Motor neuron (in vitro differentiated cells): ENCODE results near the gene PTBP3. TPM values are rescaled to one million over a fixed set of nuclear protein-coding genes. Genes with fewer than 3 reads are reported as not detected.
A peak's percentile ranks its signal among the peaks of the same experiment; 100 is the strongest.
"Not testable (repeated sequence)": the region's sequence is repeated elsewhere in the genome, so short reads cannot be mapped to it uniquely, and the experiment has no call there.

Experiments used
- ATAC-seq, 8 experiments: fragments of 200-7000 bp; cut with Tn5 transposase; replicated peaks in 6 of 8; 2 replicates each; pipeline ENCODE4 v1.8.0; 2021; ENCODE audit warnings: mild to moderate bottlenecking in 8 of 8, moderate library complexity in 8 of 8
- H3K27ac ChIP-seq, 2 donors: fragments of 250-450 bp; sonication (Bioruptor Pico); 2 replicates each; pipeline ENCODE4 v1.9.0; 2021; ENCODE audit warnings: antibody characterized with exemption in 2 of 2, mild to moderate bottlenecking in 2 of 2, moderate library complexity in 1 of 2
- H3K4me1 ChIP-seq, 2 donors: fragments of 250-450 bp; sonication (Bioruptor Pico); replicated peaks in 1 of 2; 2 replicates each; pipeline ENCODE4 v1.6.1; 2021; ENCODE audit warnings: antibody characterized with exemption in 2 of 2, mild to moderate bottlenecking in 2 of 2, moderate library complexity in 1 of 2
- H3K4me3 ChIP-seq, 5 donors: fragments of 250-450 bp; sonication (Bioruptor Pico); 2 replicates each; pipeline ENCODE4 v1.9.0; 2021; ENCODE audit warnings: antibody characterized with exemption in 5 of 5, mild to moderate bottlenecking in 5 of 5, moderate library complexity in 4 of 5
- WGBS, 10 experiments: fragments of 450-650 bp; shearing (Covaris generic); methylation state at CpG; one replicate each; pipeline ENCODE4 v1.0.0; 2022; 5-methylcytosine and 5-hydroxymethylcytosine counted together
- in situ Hi-C, 9 experiments: fragments of 400-800 bp; cut with MboI; loops; one replicate each; pipeline ENCODE4 v1.15.0; 2021; ENCODE audit warnings: low sequenced_read_pairs in 9 of 9, low pct_unique_long_range_greater_than_20kb in 2 of 9; ENCODE audit not compliant: unreplicated experiment in 9 of 9
- total RNA-seq, 8 experiments: library from RNA; unstranded; fragments of 300-600 nt; gene quantifications; 2 replicates each; pipeline versions ENCODE4 v1.2.3 to v1.2.4, GENCODE V29; 2022

The PTBP3 gene
- total RNA-seq, 8 experiments from 2014 or later, result 17.9 to 57.0 (median 26.1) TPM

GRCh38 chr9:112310826-112311225, 22.6 kb downstream of the PTBP3 start:
- Histone ChIP-seq H3K4me3 (no peak overlapping the region), H3K4me1 (peaks cover 8 to 9% of the 10 kb centered on the region in 2 donors), H3K27ac (no peak overlapping the region)
- in situ Hi-C loops, result no loop called here
- ATAC-seq, result no peak
- WGBS, 10 experiments, result 20 to 94% (median 57%) methylated on average over 1 to 4 of the region's 4 CpGs; no CpG with 5 or more reads in 1 of the 10 experiments

GRCh38 chr9:112308588-112308987, 24.8 kb downstream of the PTBP3 start:
- in situ Hi-C loops, result no loop called here
- Histone ChIP-seq H3K4me3 (no peak overlapping the region), H3K27ac (no peak overlapping the region), H3K4me1 (peaks cover 8 to 9% of the 10 kb centered on the region in 2 donors)
- WGBS, 10 experiments, result 13 to 100% (median 53%) methylated on average over 1 to 5 of the region's 5 CpGs
- peak; percentile 84 to 100 (median 94) for ATAC-seq

- no peak for ATAC-seq
- no peak overlapping the region for H3K27ac ChIP-seq
- no peaks in the 10 kb centered on the region for H3K4me1 ChIP-seq
- in situ Hi-C loops, result no loop called here
- H3K4me3 ChIP-seq, result no peak overlapping the region
Observed at GRCh38 chr9:112301420-112301819, 32.0 kb downstream of the PTBP3 start.

GRCh38 chr9:112299514-112299913, 33.9 kb downstream of the PTBP3 start:
- peak in 3 of 8 experiments; percentile 47 to 78 (median 73) for ATAC-seq
- no peak overlapping the region for H3K27ac ChIP-seq
- no peak overlapping the region for H3K4me3 ChIP-seq
- H3K4me1 ChIP-seq, result no peaks in the 10 kb centered on the region
- in situ Hi-C loops, result no loop called here

- in situ Hi-C loops, result no loop called here
- H3K4me1 ChIP-seq, result no peaks in the 10 kb centered on the region
- ATAC-seq, result no peak
- no peak overlapping the region for H3K27ac ChIP-seq
- WGBS, 10 experiments, result 80 to 100% (median 87%) methylated on average over 2 to 9 of the region's 9 CpGs; no CpG with 5 or more reads in 1 of the 10 experiments
- no peak overlapping the region for H3K4me3 ChIP-seq
Observed at GRCh38 chr9:112296929-112297328, 36.5 kb downstream of the PTBP3 start.

GRCh38 chr9:112295174-112295573, 38.2 kb downstream of the PTBP3 start:
- no peak overlapping the region for H3K27ac ChIP-seq
- in situ Hi-C loops, result no loop called here
- 90 to 100% (median 100%) methylated on average over 1 to 2 of the region's 2 CpGs; no CpG with 5 or more reads in 4 of the 10 experiments for WGBS, 10 experiments
- no peaks in the 10 kb centered on the region for H3K4me1 ChIP-seq
- ATAC-seq, result no peak
- no peak overlapping the region for H3K4me3 ChIP-seq

- Histone ChIP-seq H3K4me3 (no peak overlapping the region), H3K27ac (no peak overlapping the region), H3K4me1 (no peaks in the 10 kb centered on the region)
- in situ Hi-C loops, result no loop called here
- ATAC-seq, result peak in 1 of 8 experiments; percentile 36
Observed at GRCh38 chr9:112288029-112288428, 45.4 kb downstream of the PTBP3 start.

- ATAC-seq, result peak in 1 of 8 experiments; percentile 29
- H3K27ac ChIP-seq, result no peak overlapping the region
- H3K4me1 ChIP-seq, result no peaks in the 10 kb centered on the region
- in situ Hi-C loops, result no loop called here
- H3K4me3 ChIP-seq, result no peak overlapping the region
- 0 to 100% (median 90%) methylated on average over 1 to 2 of the region's 2 CpGs; no CpG with 5 or more reads in 3 of the 10 experiments for WGBS, 10 experiments
Observed at GRCh38 chr9:112286926-112287325, 46.5 kb downstream of the PTBP3 start.

GRCh38 chr9:112285056-112285455, 48.4 kb downstream of the PTBP3 start:
- ATAC-seq, result no peak
- 76 to 100% (median 100%) methylated on average over 1 to 2 of the region's 2 CpGs; no CpG with 5 or more reads in 4 of the 10 experiments for WGBS, 10 experiments
- H3K4me3 ChIP-seq, result no peak overlapping the region
- H3K4me1 ChIP-seq, result no peaks in the 10 kb centered on the region
- no peak overlapping the region for H3K27ac ChIP-seq
- in situ Hi-C loops, result no loop called here

- in situ Hi-C loops, result no loop called here
- peak in 3 of 8 experiments; percentile 62 to 83 (median 76) for ATAC-seq
- Histone ChIP-seq H3K27ac (no peak overlapping the region), H3K4me3 (no peak overlapping the region), H3K4me1 (no peaks in the 10 kb centered on the region)
- 0 to 100% (median 87%) methylated on average over 1 to 4 of the region's 6 CpGs; no CpG with 5 or more reads in 3 of the 10 experiments for WGBS, 10 experiments
Observed at GRCh38 chr9:112283582-112284253, 49.7 kb downstream of the PTBP3 start.

GRCh38 chr9:112282841-112283240, 50.6 kb downstream of the PTBP3 start:
- ATAC-seq, H3K4me1 ChIP-seq, in situ Hi-C loops, H3K27ac ChIP-seq, H3K4me3 ChIP-seq: not testable (repeated sequence)
- WGBS, 10 experiments, result 80 to 100% (median 100%) methylated on average over 1 to 3 of the region's 3 CpGs; no CpG with 5 or more reads in 1 of the 10 experiments

- no peak overlapping the region for H3K27ac ChIP-seq
- WGBS, 10 experiments, result 80 to 100% (median 100%) methylated on average over 1 to 2 of the region's 2 CpGs; no CpG with 5 or more reads in 1 of the 10 experiments
- no peak overlapping the region for H3K4me3 ChIP-seq
- no peaks in the 10 kb centered on the region for H3K4me1 ChIP-seq
- no peak for ATAC-seq
- in situ Hi-C loops, result no loop called here
Observed at GRCh38 chr9:112280904-112281303, 52.5 kb downstream of the PTBP3 start.

- H3K4me1 ChIP-seq, result no peaks in the 10 kb centered on the region
- in situ Hi-C loops, result no loop called here
- no peak for ATAC-seq
- H3K4me3 ChIP-seq, result no peak overlapping the region
- H3K27ac ChIP-seq, result no peak overlapping the region
Observed at GRCh38 chr9:112279501-112279900, 53.9 kb downstream of the PTBP3 start.

GRCh38 chr9:112278152-112278551, 55.3 kb downstream of the PTBP3 start:
- no peak overlapping the region for H3K27ac ChIP-seq
- 42 to 92% (median 75%) methylated on average over 1 to 3 of the region's 3 CpGs; no CpG with 5 or more reads in 1 of the 10 experiments for WGBS, 10 experiments
- no peak for ATAC-seq
- in situ Hi-C loops, result no loop called here
- H3K4me3 ChIP-seq, result no peak overlapping the region
- no peaks in the 10 kb centered on the region for H3K4me1 ChIP-seq
